Stimulated activated CD4-positive, alpha-beta T cell treated with anti-CD3 and anti-CD28 coated beads, Interleukin-1b, Interleukin-23, amount 100 ng/mL, for 1 hour (primary cell): ENCODE measurements around the gene PEX7.
"Not testable (repeated sequence)": the region's sequence is repeated elsewhere in the genome, so short reads cannot be mapped to it uniquely, and the experiment has no call there.

ENCODE experiments used
- DNase-seq, 2 donors: peaks; one replicate each; pipeline ENCODE4 v3.0.0-alpha.2; 2020; ENCODE audit warnings: low read depth in 2 of 2

PEX7 gene

GRCh38 chr6:136950436-136951126, 128.2 kb downstream of the PEX7 start:
- DNase-seq, result no peak

GRCh38 chr6:136952714-136953260, 130.4 kb downstream of the PEX7 start:
- no peak for DNase-seq

- DNase-seq, result no peak
These were observed 132.7 kb downstream of the PEX7 start for GRCh38 chr6:136955123-136955522.

- DNase-seq, result no peak
These were observed 134.5 kb downstream of the PEX7 start for GRCh38 chr6:136956590-136957544.

- DNase-seq, result no peak
These were observed 135.8 kb downstream of the PEX7 start for GRCh38 chr6:136958168-136958567.

GRCh38 chr6:136959471-136959891, 137.1 kb downstream of the PEX7 start:
- DNase-seq, result no peak

GRCh38 chr6:136959935-136960334, 137.5 kb downstream of the PEX7 start:
- not testable (repeated sequence) for DNase-seq

- DNase-seq, result no peak
These were observed 138.4 kb downstream of the PEX7 start for GRCh38 chr6:136960781-136961180.

- DNase-seq, result no peak
These were observed 139.5 kb downstream of the PEX7 start for GRCh38 chr6:136961848-136962247.

GRCh38 chr6:136962661-136963060, 140.3 kb downstream of the PEX7 start:
- DNase-seq, result no peak

GRCh38 chr6:136963259-136963658, 140.9 kb downstream of the PEX7 start:
- DNase-seq, result no peak
